ENCODE measurements around the gene LMO1.

DNA sequence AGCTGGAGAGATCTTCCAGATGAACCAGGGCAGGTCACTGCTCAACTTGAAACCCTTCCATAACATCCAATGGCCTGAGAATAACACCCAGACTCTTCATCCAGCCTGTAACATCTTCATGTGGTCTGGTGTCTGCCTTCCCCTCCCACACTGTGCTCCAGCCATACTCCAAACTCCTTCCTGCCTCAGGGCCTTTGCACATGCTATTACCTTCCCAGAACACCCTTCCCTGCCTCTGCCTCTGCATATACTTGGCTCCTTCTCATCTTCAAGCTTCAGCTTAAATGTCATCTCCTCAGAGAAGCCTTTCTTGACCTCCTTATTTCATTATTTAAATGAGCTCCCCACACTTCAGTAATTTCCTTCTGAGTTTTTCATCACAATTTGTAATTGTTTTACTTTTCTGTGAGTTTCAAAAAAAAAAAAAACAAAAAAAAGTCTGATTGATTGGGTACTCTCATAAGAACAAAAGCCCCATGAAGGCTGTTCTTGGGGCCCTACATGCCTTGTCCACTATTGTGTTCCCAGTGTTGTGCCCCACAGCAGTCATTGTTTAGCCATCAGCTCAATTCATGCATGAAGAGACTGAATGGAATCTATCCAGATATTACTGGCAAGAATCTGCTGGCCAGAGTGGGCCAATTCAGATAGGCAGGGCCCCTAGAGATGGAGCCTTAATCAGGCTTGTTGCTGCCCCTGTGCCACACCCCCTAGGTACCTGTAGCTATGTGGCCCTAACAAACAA is 22.1 kb downstream of the LMO1 start:
- TF ChIP-seq CEBPZ (IDR thresholded peaks at IDR 0.05; ENCODE audit: low read depth, low read length), result no peak
- TF ChIP-seq SIN3A (IDR thresholded peaks at IDR 0.05; ENCODE audit: low read depth, low read length), result no peak
- TF ChIP-seq EGR1 (IDR thresholded peaks at IDR 0.05; ENCODE audit: borderline replicate concordance in 1 of 2, low read depth in 2 of 2, low read length in 2 of 2), result no peak
- no peak for TF ChIP-seq EZH2 (IDR thresholded peaks at IDR 0.05; ENCODE audit: borderline replicate concordance, control insufficient read depth, low read depth, low read length)
- TF ChIP-seq, protein P1, sequence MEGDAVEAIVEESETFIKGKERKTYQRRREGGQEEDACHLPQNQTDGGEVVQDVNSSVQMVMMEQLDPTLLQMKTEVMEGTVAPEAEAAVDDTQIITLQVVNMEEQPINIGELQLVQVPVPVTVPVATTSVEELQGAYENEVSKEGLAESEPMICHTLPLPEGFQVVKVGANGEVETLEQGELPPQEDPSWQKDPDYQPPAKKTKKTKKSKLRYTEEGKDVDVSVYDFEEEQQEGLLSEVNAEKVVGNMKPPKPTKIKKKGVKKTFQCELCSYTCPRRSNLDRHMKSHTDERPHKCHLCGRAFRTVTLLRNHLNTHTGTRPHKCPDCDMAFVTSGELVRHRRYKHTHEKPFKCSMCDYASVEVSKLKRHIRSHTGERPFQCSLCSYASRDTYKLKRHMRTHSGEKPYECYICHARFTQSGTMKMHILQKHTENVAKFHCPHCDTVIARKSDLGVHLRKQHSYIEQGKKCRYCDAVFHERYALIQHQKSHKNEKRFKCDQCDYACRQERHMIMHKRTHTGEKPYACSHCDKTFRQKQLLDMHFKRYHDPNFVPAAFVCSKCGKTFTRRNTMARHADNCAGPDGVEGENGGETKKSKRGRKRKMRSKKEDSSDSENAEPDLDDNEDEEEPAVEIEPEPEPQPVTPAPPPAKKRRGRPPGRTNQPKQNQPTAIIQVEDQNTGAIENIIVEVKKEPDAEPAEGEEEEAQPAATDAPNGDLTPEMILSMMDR (IDR thresholded peaks at IDR 0.05 in 2 of 3, conservative IDR thresholded peaks at IDR 0.05 in 1 of 3; ENCODE audit: control insufficient read depth in 2 of 3, extremely low read depth in 1 of 3, insufficient read depth in 1 of 3, low read depth in 3 of 3, low read length in 3 of 3), result no peak
- TF ChIP-seq POLR2AphosphoS5 (IDR thresholded peaks at IDR 0.05; ENCODE audit: low read length), result no peak
- TF ChIP-seq SP1 (IDR thresholded peaks at IDR 0.05; ENCODE audit: low read depth, low read length), result no peak
- no peak for TF ChIP-seq TAF1 (IDR thresholded peaks at IDR 0.05; ENCODE audit: borderline replicate concordance, low read depth, low read length)
- TF ChIP-seq HDAC2 (IDR thresholded peaks at IDR 0.05), result no peak
- TF ChIP-seq, protein P2, sequence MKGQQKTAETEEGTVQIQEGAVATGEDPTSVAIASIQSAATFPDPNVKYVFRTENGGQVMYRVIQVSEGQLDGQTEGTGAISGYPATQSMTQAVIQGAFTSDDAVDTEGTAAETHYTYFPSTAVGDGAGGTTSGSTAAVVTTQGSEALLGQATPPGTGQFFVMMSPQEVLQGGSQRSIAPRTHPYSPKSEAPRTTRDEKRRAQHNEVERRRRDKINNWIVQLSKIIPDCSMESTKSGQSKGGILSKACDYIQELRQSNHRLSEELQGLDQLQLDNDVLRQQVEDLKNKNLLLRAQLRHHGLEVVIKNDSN (IDR thresholded peaks at IDR 0.05; ENCODE audit: borderline replicate concordance, extremely low read length, insufficient read depth, low read depth, low read length), result no peak
- TF ChIP-seq, protein P3, sequence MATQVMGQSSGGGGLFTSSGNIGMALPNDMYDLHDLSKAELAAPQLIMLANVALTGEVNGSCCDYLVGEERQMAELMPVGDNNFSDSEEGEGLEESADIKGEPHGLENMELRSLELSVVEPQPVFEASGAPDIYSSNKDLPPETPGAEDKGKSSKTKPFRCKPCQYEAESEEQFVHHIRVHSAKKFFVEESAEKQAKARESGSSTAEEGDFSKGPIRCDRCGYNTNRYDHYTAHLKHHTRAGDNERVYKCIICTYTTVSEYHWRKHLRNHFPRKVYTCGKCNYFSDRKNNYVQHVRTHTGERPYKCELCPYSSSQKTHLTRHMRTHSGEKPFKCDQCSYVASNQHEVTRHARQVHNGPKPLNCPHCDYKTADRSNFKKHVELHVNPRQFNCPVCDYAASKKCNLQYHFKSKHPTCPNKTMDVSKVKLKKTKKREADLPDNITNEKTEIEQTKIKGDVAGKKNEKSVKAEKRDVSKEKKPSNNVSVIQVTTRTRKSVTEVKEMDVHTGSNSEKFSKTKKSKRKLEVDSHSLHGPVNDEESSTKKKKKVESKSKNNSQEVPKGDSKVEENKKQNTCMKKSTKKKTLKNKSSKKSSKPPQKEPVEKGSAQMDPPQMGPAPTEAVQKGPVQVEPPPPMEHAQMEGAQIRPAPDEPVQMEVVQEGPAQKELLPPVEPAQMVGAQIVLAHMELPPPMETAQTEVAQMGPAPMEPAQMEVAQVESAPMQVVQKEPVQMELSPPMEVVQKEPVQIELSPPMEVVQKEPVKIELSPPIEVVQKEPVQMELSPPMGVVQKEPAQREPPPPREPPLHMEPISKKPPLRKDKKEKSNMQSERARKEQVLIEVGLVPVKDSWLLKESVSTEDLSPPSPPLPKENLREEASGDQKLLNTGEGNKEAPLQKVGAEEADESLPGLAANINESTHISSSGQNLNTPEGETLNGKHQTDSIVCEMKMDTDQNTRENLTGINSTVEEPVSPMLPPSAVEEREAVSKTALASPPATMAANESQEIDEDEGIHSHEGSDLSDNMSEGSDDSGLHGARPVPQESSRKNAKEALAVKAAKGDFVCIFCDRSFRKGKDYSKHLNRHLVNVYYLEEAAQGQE (IDR thresholded peaks at IDR 0.05; ENCODE audit: low read depth, low read length), result no peak
- TF ChIP-seq POLR2A (IDR thresholded peaks at IDR 0.05; ENCODE audit: low read depth, low read length), result no peak

Data from GM12878 (cell line).